Peyer's patch (tissue), 4 donors: ENCODE measurements around the gene TFG. TPM values are rescaled to one million over a fixed set of nuclear protein-coding genes. Genes with fewer than 3 reads are reported as not detected.

ENCODE experiments used
- DNase-seq, 3 donors: peaks; one replicate each; pipeline ENCODE4 v3.0.0-alpha.2; 2017 to 2019
- H3K27ac ChIP-seq, 4 donors: fragments of 200-600 bp; sonication (generic); one replicate each; pipeline ENCODE4 v1.5.1; 2016 to 2019
- H3K27me3 ChIP-seq, 2 donors: fragments of 200-600 bp; sonication (generic); one replicate each; pipeline ENCODE4 v1.5.1; 2019
- H3K36me3 ChIP-seq, 3 donors: fragments of 200-600 bp; sonication (generic); one replicate each; pipeline ENCODE4 v1.5.1; 2016 to 2019
- H3K4me1 ChIP-seq, 4 donors: fragments of 200-600 bp; sonication (generic); one replicate each; pipeline ENCODE4 v1.5.1; 2016 to 2019
- H3K4me3 ChIP-seq, 4 donors: fragments of 200-600 bp; sonication (generic); 1 replicate in 3 of 4; 2 replicates in 1 of 4; pipeline ENCODE4 v1.5.1; 2016 to 2019; ENCODE audit warnings: mild to moderate bottlenecking in 1 of 4
- H3K9me3 ChIP-seq, 4 donors: fragments of 200-600 bp; sonication (generic); one replicate each; pipeline ENCODE4 v1.5.1; 2016 to 2019; ENCODE audit warnings: mild to moderate bottlenecking in 1 of 4
- POLR2A ChIP-seq, 2 donors: fragments of 450-650 bp; IDR thresholded peaks; one replicate each; pipeline ENCODE4 v1.5.1; 2017; ENCODE audit warnings: antibody characterized with exemption in 2 of 2, mild to moderate bottlenecking in 2 of 2, moderate library complexity in 2 of 2
- total RNA-seq, 4 donors: library from RNA; depleted of rRNA; stranded (reverse); fragments of >200 nt; gene quantifications; one replicate each; pipeline ENCODE4 v1.1.0, GENCODE V29; 2016
- TF ChIP-seq, protein P1 (sequence below), 6 experiments: fragments of 450-650 bp in 4 of 6; fragments of 200-600 bp in 2 of 6; sonication (generic) in 1 of 6; IDR thresholded peaks; one replicate each; pipeline ENCODE4 v1.5.1; 2017 to 2019; ENCODE audit warnings: antibody characterized with exemption in 6 of 6, mild to moderate bottlenecking in 3 of 6, moderate library complexity in 1 of 6

The TFG gene
- total RNA-seq, 4 donors from 2014 or later, result 75.1 to 188 (median 141) TPM

DNA sequence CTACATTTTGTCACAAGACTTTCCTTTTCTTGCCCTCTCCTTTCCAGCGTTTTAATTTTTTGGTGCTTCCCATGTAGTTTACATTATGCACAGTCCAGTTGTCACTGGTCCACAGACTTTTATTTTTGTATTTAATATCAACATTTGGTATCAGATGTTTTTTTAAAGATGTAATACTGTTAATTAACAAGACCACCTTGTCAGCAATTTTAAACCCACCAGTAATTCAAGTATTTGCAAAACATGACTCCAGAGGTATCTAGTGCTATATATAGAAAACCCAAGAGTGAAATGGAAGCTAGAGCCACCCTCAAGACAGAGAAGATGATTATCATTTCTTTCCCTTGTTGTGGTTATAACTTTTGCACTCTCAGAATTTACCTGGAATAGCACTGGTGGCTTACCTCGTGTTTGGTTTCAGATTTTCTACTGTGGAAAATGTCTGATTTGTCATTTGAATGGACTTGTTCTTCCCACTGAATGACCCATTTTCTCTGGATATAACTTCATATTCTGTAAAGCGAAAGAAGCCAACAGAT lies 56.2 kb downstream of the TFG start:
- no peak overlapping the region for H3K27ac ChIP-seq
- no peaks in the 10 kb centered on the region for H3K4me1 ChIP-seq
- no peak for TF ChIP-seq POLR2A (IDR thresholded peaks at IDR 0.05)
- TF ChIP-seq, protein P1, sequence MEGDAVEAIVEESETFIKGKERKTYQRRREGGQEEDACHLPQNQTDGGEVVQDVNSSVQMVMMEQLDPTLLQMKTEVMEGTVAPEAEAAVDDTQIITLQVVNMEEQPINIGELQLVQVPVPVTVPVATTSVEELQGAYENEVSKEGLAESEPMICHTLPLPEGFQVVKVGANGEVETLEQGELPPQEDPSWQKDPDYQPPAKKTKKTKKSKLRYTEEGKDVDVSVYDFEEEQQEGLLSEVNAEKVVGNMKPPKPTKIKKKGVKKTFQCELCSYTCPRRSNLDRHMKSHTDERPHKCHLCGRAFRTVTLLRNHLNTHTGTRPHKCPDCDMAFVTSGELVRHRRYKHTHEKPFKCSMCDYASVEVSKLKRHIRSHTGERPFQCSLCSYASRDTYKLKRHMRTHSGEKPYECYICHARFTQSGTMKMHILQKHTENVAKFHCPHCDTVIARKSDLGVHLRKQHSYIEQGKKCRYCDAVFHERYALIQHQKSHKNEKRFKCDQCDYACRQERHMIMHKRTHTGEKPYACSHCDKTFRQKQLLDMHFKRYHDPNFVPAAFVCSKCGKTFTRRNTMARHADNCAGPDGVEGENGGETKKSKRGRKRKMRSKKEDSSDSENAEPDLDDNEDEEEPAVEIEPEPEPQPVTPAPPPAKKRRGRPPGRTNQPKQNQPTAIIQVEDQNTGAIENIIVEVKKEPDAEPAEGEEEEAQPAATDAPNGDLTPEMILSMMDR (IDR thresholded peaks at IDR 0.05), result no peak
- no peaks in the 10 kb centered on the region for H3K9me3 ChIP-seq
- no peak overlapping the region for H3K4me3 ChIP-seq
- no peaks in the 10 kb centered on the region for H3K27me3 ChIP-seq
- no peaks in the 10 kb centered on the region for H3K36me3 ChIP-seq
- DNase-seq, result no peak

- TF ChIP-seq, protein P1 (IDR thresholded peaks at IDR 0.05), result no peak
- TF ChIP-seq POLR2A (IDR thresholded peaks at IDR 0.05), result no peak
- DNase-seq, result no peak
- Histone ChIP-seq H3K4me3 (no peak overlapping the region), H3K36me3 (no peaks in the 10 kb centered on the region), H3K9me3 (no peaks in the 10 kb centered on the region), H3K4me1 (no peaks in the 10 kb centered on the region), H3K27me3 (no peaks in the 10 kb centered on the region), H3K27ac (no peak overlapping the region)
Observed at GRCh38 chr3:100766069-100766468, 56.8 kb downstream of the TFG start.

DNA sequence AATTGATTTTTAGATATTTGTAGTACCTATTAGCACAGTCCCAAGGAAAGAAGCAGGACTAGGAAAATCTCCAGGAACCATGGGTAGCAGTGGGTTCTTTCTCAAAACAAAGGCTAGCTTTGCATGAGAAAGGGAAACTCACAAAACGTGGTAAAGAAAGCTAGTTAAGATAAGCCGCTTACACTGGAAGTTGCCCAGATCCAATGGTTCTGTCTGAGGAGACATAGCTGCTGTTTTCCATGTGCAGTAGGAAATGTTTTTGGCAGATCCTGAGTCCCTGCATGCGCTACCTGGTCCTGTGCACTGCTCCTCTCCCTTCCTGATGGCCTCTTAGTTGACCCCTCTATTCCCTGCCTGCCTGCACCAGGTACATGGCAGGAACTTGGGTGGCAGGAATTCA lies 60.4 kb downstream of the TFG start:
- H3K9me3 ChIP-seq, result no peaks in the 10 kb centered on the region
- TF ChIP-seq POLR2A (IDR thresholded peaks at IDR 0.05), result no peak
- TF ChIP-seq, protein P1 (IDR thresholded peaks at IDR 0.05), result no peak
- no peaks in the 10 kb centered on the region for H3K27me3 ChIP-seq
- no peaks in the 10 kb centered on the region for H3K36me3 ChIP-seq
- H3K27ac ChIP-seq, result no peak overlapping the region
- DNase-seq, result no peak
- H3K4me1 ChIP-seq, result no peaks in the 10 kb centered on the region
- H3K4me3 ChIP-seq, result no peak overlapping the region

GRCh38 chr3:100775226-100775625 lies 65.9 kb downstream of the TFG start:
- DNase-seq, result no peak
- no peaks in the 10 kb centered on the region for H3K36me3 ChIP-seq
- no peaks in the 10 kb centered on the region for H3K27me3 ChIP-seq
- H3K27ac ChIP-seq, result no peak overlapping the region
- no peak overlapping the region for H3K4me3 ChIP-seq
- H3K4me1 ChIP-seq, result no peaks in the 10 kb centered on the region
- H3K9me3 ChIP-seq, result no peaks in the 10 kb centered on the region
- TF ChIP-seq POLR2A (IDR thresholded peaks at IDR 0.05), result no peak
- TF ChIP-seq, protein P1 (IDR thresholded peaks at IDR 0.05), result no peak

DNA sequence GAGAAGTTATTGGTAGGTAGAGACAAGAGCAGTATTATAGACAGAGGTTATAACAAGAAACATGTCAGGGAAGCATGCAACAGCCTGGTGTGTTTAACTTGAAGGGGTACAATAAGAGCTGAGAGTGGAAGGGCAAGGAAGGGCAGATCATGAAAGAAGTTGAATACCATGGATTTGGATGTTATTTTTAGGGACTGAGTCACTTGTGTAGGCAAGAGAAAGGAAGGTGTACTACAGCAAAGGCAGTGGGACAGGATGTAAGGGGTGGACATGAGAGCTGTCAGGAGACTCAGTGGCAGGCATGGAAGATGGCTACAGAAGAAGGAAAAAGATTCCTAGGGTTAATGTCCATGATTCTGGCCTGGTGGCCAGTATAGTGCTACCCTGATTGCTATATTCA lies 66.4 kb downstream of the TFG start:
- DNase-seq, result no peak
- Histone ChIP-seq H3K4me1 (no peaks in the 10 kb centered on the region), H3K4me3 (no peak overlapping the region), H3K27me3 (no peaks in the 10 kb centered on the region), H3K36me3 (no peaks in the 10 kb centered on the region), H3K27ac (no peak overlapping the region), H3K9me3 (no peaks in the 10 kb centered on the region)
- TF ChIP-seq, protein P1 (IDR thresholded peaks at IDR 0.05), result no peak
- TF ChIP-seq POLR2A (IDR thresholded peaks at IDR 0.05), result no peak
